Smooth muscle cell (in vitro differentiated cells): ENCODE measurements around the gene TXNRD2. TPM values are rescaled to one million over a fixed set of nuclear protein-coding genes. Genes with fewer than 3 reads are reported as not detected.

ENCODE experiments used
- DNase-seq: peaks from one replicate; lab custom pipeline; 2025; ENCODE audit not compliant: unreplicated experiment; lab: John Stamatoyannopoulos, UW
- H2AFZ ChIP-seq: fragments of 200-600 bp; sonication (generic); 2 replicates; pipeline ENCODE4 v1.6.0; 2016; ENCODE audit warnings: antibody characterized with exemption, low read depth, mild to moderate bottlenecking
- H3F3A ChIP-seq: fragments of 200-600 bp; sonication (generic); 2 replicates; pipeline ENCODE4 v1.6.0; 2017; ENCODE audit warnings: antibody characterized with exemption, low read depth
- H3K27ac ChIP-seq: fragments of 200-600 bp; sonication (generic); 2 replicates; pipeline ENCODE4 v1.5.1; 2016; ENCODE audit warnings: low read depth, mild to moderate bottlenecking
- H3K27me3 ChIP-seq: fragments of 200-600 bp; sonication (generic); 2 replicates; pipeline ENCODE4 v1.6.1; 2016; ENCODE audit warnings: low read depth, mild to moderate bottlenecking
- H3K36me3 ChIP-seq: fragments of 200-600 bp; sonication (generic); 2 replicates; pipeline ENCODE4 v1.5.1; 2016; ENCODE audit warnings: low read depth
- H3K4me1 ChIP-seq: fragments of 200-600 bp; sonication (generic); 2 replicates; pipeline ENCODE4 v1.5.1; 2016; ENCODE audit warnings: low read depth
- H3K4me2 ChIP-seq: fragments of 200-600 bp; sonication (generic); 2 replicates; pipeline ENCODE4 v1.6.0; 2016; ENCODE audit warnings: mild to moderate bottlenecking
- H3K4me3 ChIP-seq: fragments of 200-600 bp; sonication (generic); 2 replicates; pipeline ENCODE4 v1.5.1; 2016; ENCODE audit warnings: mild to moderate bottlenecking
- H3K79me2 ChIP-seq: fragments of 200-600 bp; sonication (generic); 2 replicates; pipeline ENCODE4 v1.6.0; 2016; ENCODE audit warnings: low read depth, mild to moderate bottlenecking
- H3K9ac ChIP-seq: fragments of 200-600 bp; sonication (generic); 2 replicates; pipeline ENCODE4 v1.6.0; 2016; ENCODE audit warnings: low read depth
- H3K9me3 ChIP-seq: fragments of 200-600 bp; sonication (generic); replicated peaks from 2 replicates; pipeline ENCODE4 v1.5.1; 2016; ENCODE audit warnings: low read depth
- H4K20me1 ChIP-seq: fragments of 200-600 bp; sonication (generic); 2 replicates; pipeline ENCODE4 v1.6.0; 2016; ENCODE audit warnings: low read depth
- WGBS: methylation state at CpG from one replicate; pipeline ENCODE4 v1.1.7; 2016; ENCODE audit warnings: low lambda C conversion rate; 5-methylcytosine and 5-hydroxymethylcytosine counted together
- polyA plus RNA-seq: library from polyadenylated mRNA; unstranded; fragments of >200 nt; fragmentation: Nextera tagmentation; extraction: Ambion mirVana; gene quantifications from 2 replicates; pipeline ENCODE4 v1.2.1, GENCODE V29; 2016
- total RNA-seq: library from RNA; depleted of rRNA; stranded (reverse); fragments of >200 nt; gene quantifications from 2 replicates; pipeline ENCODE4 v1.2.3, GENCODE V29; 2014
- TF ChIP-seq, protein P1 (sequence below): fragments of 200-600 bp; sonication (generic); IDR thresholded peaks from 2 replicates; pipeline ENCODE4 v1.5.1; 2017; ENCODE audit warnings: borderline replicate concordance, mild to moderate bottlenecking, antibody characterized with exemption; ENCODE audit not compliant: insufficient read depth, poor library complexity, severe bottlenecking

TXNRD2 gene
- total and polyA plus RNA-seq, 2 experiments from 2014 or later = 3.2 TPM; not detected in 1

DNA sequence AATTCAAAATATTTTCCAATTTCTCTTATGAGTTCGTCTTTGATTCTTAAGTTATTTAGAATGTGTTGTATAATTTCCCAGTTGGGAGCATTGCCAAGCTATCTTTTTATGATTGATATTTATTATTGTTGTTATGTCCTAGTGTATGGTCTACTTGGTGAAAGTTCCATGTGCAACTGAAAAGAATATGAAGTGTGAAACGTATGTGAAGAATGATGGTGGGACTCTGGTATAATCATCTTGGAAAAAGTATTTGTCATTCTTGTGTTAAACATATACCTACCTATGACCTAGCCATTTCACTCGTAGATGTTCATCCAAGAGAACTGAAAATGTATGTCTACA is 75.0 kb downstream of the TXNRD2 start:
- Histone ChIP-seq H3K9ac (no peak overlapping the region), H2AFZ (no peak overlapping the region), H3K27ac (no peak overlapping the region), H3K79me2 (no peaks in the 10 kb centered on the region), H3K36me3 (no peaks in the 10 kb centered on the region), H3K4me1 (no peaks in the 10 kb centered on the region), H3F3A (no peaks in the 10 kb centered on the region), H3K9me3 (no peaks in the 10 kb centered on the region), H4K20me1 (no peaks in the 10 kb centered on the region), H3K4me3 (no peak overlapping the region), H3K27me3 (no peaks in the 10 kb centered on the region), H3K4me2 (no peak overlapping the region)
- TF ChIP-seq, protein P1, sequence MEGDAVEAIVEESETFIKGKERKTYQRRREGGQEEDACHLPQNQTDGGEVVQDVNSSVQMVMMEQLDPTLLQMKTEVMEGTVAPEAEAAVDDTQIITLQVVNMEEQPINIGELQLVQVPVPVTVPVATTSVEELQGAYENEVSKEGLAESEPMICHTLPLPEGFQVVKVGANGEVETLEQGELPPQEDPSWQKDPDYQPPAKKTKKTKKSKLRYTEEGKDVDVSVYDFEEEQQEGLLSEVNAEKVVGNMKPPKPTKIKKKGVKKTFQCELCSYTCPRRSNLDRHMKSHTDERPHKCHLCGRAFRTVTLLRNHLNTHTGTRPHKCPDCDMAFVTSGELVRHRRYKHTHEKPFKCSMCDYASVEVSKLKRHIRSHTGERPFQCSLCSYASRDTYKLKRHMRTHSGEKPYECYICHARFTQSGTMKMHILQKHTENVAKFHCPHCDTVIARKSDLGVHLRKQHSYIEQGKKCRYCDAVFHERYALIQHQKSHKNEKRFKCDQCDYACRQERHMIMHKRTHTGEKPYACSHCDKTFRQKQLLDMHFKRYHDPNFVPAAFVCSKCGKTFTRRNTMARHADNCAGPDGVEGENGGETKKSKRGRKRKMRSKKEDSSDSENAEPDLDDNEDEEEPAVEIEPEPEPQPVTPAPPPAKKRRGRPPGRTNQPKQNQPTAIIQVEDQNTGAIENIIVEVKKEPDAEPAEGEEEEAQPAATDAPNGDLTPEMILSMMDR = no peak
- no peak for DNase-seq
- WGBS = 93% methylated on average over 3 of the region's 3 CpGs

DNA sequence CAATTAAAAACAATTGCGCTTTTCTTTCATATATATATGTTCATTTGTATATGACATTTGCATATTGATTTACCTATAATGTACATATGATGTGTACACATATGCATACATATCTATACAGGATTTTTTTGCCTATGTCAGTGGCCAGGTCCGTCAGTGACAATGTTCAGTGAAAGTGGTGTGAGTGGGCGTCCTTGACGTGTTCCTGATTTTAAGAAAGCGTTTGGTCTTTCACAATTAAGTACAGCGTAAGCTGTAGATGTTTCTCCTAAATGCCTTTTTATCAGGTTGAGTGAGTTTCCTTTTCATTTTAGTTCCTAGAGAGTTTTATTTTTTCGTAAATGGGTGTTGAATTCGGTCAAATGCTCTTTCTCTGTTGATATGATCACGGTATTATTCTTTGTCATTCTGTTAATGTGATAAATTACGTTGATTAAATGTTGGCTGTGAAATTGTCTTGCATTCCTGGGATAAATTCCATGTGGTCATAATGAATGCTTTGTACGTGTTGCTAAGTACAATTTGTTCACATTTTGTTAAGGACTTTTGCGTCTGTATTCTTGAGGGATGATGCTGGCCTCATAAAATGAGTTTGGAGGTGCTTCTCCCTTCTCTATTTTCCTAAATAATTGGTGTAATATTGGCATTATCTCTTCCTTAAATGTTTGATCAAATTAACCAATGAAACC is 76.3 kb downstream of the TXNRD2 start:
- Histone ChIP-seq H3K4me3 (no peak overlapping the region), H2AFZ (no peak overlapping the region), H3K27ac (no peak overlapping the region), H3K4me1 (no peaks in the 10 kb centered on the region), H3K9me3 (no peaks in the 10 kb centered on the region), H3K9ac (no peak overlapping the region), H4K20me1 (no peaks in the 10 kb centered on the region), H3K79me2 (no peaks in the 10 kb centered on the region), H3K36me3 (no peaks in the 10 kb centered on the region), H3K4me2 (no peak overlapping the region), H3F3A (no peaks in the 10 kb centered on the region), H3K27me3 (no peaks in the 10 kb centered on the region)
- no peak for DNase-seq
- 80% methylated on average over 12 of the region's 12 CpGs for WGBS
- TF ChIP-seq, protein P1 = no peak

DNA sequence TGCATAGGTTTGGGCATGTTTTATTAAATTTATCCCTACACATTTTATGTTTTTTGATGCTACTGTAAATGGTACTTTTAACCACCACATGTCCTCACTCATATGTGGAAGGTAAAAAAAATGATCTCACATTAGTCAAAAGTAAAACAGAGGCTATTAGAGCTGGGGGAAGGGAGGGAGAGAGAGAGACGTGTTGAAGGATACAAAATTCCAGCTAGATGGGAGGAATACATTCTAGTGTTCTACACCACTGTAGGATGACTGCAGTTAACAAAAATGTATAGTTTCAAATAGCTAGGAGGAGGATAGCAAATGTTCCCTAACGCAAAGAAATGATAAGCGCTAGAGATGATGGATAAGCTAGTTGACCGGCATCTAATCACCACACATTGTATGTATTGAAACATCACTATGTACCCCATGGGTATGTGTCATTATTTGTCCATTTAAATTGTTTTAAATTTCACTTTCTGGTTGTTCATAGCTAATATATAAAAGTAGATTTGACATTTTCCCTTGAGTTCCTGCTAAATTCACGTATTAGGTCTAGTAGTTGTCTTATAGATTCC is 77.0 kb downstream of the TXNRD2 start:
- no peaks in the 10 kb centered on the region for H4K20me1 ChIP-seq
- H2AFZ ChIP-seq = no peak overlapping the region
- no peak overlapping the region for H3K4me3 ChIP-seq
- no peaks in the 10 kb centered on the region for H3K9me3 ChIP-seq
- 70% methylated on average over 5 of the region's 5 CpGs for WGBS
- H3K4me2 ChIP-seq = no peak overlapping the region
- H3K79me2 ChIP-seq = no peaks in the 10 kb centered on the region
- H3K27me3 ChIP-seq = no peaks in the 10 kb centered on the region
- no peak overlapping the region for H3K27ac ChIP-seq
- no peaks in the 10 kb centered on the region for H3K4me1 ChIP-seq
- no peak for DNase-seq
- no peaks in the 10 kb centered on the region for H3F3A ChIP-seq
- TF ChIP-seq, protein P1 = no peak
- H3K36me3 ChIP-seq = no peaks in the 10 kb centered on the region
- no peak overlapping the region for H3K9ac ChIP-seq

DNA sequence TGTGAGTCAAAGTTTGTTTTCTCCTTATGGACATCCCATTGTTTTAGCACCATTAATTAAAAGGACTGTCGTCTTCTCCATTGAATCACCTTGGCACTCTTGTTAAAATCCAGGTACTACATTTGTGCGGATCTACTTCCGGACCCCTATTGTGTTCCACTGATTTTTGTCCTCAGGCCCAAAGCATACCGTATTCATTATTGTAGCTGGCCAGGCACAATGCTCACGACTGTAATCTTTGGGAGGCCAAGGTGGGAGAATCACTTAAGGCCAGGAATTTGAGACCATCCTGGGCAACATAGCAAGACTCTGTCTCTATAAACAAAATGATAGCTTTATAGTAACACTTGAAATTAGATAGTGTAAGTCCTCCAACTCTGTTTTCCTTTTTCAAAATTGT is 78.0 kb downstream of the TXNRD2 start:
- no peaks in the 10 kb centered on the region for H3K27me3 ChIP-seq
- WGBS = 95% methylated on average over 5 of the region's 5 CpGs
- H3K4me1 ChIP-seq = no peaks in the 10 kb centered on the region
- H3K9me3 ChIP-seq = no peaks in the 10 kb centered on the region
- H3K4me2 ChIP-seq = no peak overlapping the region
- no peak overlapping the region for H2AFZ ChIP-seq
- no peak overlapping the region for H3K4me3 ChIP-seq
- H3K36me3 ChIP-seq = no peaks in the 10 kb centered on the region
- H3K79me2 ChIP-seq = no peaks in the 10 kb centered on the region
- no peak overlapping the region for H3K9ac ChIP-seq
- TF ChIP-seq, protein P1 = no peak
- no peaks in the 10 kb centered on the region for H4K20me1 ChIP-seq
- DNase-seq = no peak
- no peaks in the 10 kb centered on the region for H3F3A ChIP-seq
- H3K27ac ChIP-seq = no peak overlapping the region
